Kidney (tissue), 14 donors: ENCODE data around the gene PTGS2. TPM values are rescaled to one million over a fixed set of nuclear protein-coding genes. Genes with fewer than 3 reads are reported as not detected.

Source experiments
- DNase-seq, 5 donors: peaks; one replicate each; pipeline ENCODE4 v3.0.0-alpha.2; 2013 to 2020
- FAIRE-seq: peaks from 2 replicates; lab custom pipeline; 2012; peaks lifted over from hg19 to GRCh38; lab: Jason Lieb, UNC
- H3K27ac ChIP-seq, 2 donors: one replicate each; pipeline ENCODE4 v1.7.0; 2013; ENCODE audit warnings: low read depth in 2 of 2, low read length in 2 of 2, inconsistent platforms in 1 of 2
- H3K27me3 ChIP-seq: one replicate; pipeline ENCODE4 v1.7.1; 2013; ENCODE audit warnings: low read length, inconsistent platforms; ENCODE audit not compliant: control insufficient read depth, insufficient read depth
- H3K36me3 ChIP-seq, 3 donors: one replicate each; pipeline versions ENCODE4 v1.7.0 to v1.7.1; 2013; ENCODE audit warnings: low read length in 3 of 3, control low read depth in 1 of 3, inconsistent platforms in 1 of 3; ENCODE audit not compliant: insufficient read depth in 3 of 3, control insufficient read depth in 2 of 3
- H3K4me1 ChIP-seq, 3 donors: one replicate each; pipeline versions ENCODE4 v1.7.0 to v1.7.1; 2013; ENCODE audit warnings: low read length in 3 of 3, inconsistent platforms in 1 of 3, low read depth in 1 of 3; ENCODE audit not compliant: control insufficient read depth in 2 of 3, insufficient read depth in 2 of 3
- H3K4me3 ChIP-seq, 3 donors: one replicate each; pipeline versions ENCODE4 v1.7.0 to v1.8.1; 2013; ENCODE audit warnings: low read length in 3 of 3, control low read depth in 1 of 3, inconsistent platforms in 1 of 3
- H3K9ac ChIP-seq, 3 donors: one replicate each; pipeline versions ENCODE4 v1.7.0 to v1.7.1; 2013; ENCODE audit warnings: low read length in 3 of 3, control low read depth in 1 of 3, inconsistent platforms in 1 of 3
- H3K9me3 ChIP-seq, 3 donors: one replicate each; pipeline versions ENCODE4 v1.7.0 to v1.7.1; 2013; ENCODE audit warnings: low read length in 3 of 3, control low read depth in 1 of 3, inconsistent platforms in 1 of 3; ENCODE audit not compliant: control insufficient read depth in 2 of 3, insufficient read depth in 1 of 3
- CTCF ChIP-seq: IDR thresholded peaks from 3 replicates; pipeline ENCODE4 v1.5.1; 2012; ENCODE audit warnings: mild to moderate bottlenecking, moderate library complexity, borderline replicate concordance; ENCODE audit not compliant: insufficient read depth; ENCODE audit errors: extremely low read depth
- intact Hi-C: fragments of 100-400 bp; cut with DNase I; formaldehyde crosslinking; loops from one replicate; pipeline ENCODE4 v1.11.1; 2022
- polyA plus RNA-seq: library from polyadenylated mRNA; stranded (reverse); fragments of 350-450 nt; fragmentation: Illumina TruSeq; extraction: RNeasy Lipid Tissue Mini Kit (QIAGEN cat#74804); gene quantifications from one replicate; pipeline ENCODE4 v1.2.3, GENCODE V29; 2014; ENCODE audit warnings: low read depth, low replicate concordance; ENCODE audit not compliant: insufficient read depth
- total RNA-seq: library from RNA; stranded (reverse); fragmentation: NEBNext Ultra II Directional; extraction: Animal tissue kit (Norgen Biotek cat#: 25700); gene quantifications from one replicate; pipeline ENCODE4 v1.2.1, GENCODE V29; 2021
- donor health status: control.
- donor health status: control.
- donor health status: control.
- donor health status: control.
- donor health status: control.
- donor health status: DM: yes; HTN: yes; CAD: no.
- donor health status: Normal renal cell carcinoma (clear cell type).

PTGS2 gene
- total and polyA plus RNA-seq, 2 donors from 2014 or later, result 1.5 to 2.7 TPM

GRCh38 chr1:186659890-186660341 is 20.3 kb downstream of the PTGS2 start:
- intact Hi-C loops, result no loop called here
- no peaks in the 10 kb centered on the region for H3K27me3 ChIP-seq
- no peaks in the 10 kb centered on the region for H3K36me3 ChIP-seq
- H3K4me1 ChIP-seq, result no peaks in the 10 kb centered on the region
- no peak overlapping the region for H3K27ac ChIP-seq
- no peak for TF ChIP-seq CTCF
- no peaks in the 10 kb centered on the region for H3K9me3 ChIP-seq
- DNase-seq, result no peak
- no peak for FAIRE-seq
- H3K9ac ChIP-seq, result no peak overlapping the region
- H3K4me3 ChIP-seq, result no peak overlapping the region

DNA sequence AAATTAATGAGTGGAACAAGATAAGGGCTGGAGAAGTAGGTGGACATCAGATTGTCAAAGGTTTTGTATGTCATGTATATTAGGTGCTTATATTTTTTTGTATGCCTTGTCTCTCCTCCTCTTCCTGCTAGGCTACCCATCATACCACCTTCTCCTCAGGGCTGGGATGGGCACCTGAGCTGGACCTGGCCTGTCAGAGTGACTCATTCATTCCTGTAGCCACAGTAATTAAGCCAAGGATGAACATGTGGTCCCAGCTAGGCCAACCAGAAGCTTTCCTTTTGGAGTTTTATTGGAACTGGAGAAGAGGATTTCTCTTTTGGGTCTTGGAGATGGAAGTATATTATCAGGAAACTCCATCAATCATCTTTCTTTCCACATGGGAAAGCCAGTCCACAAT is 21.2 kb downstream of the PTGS2 start:
- Histone ChIP-seq H3K27me3 (no peaks in the 10 kb centered on the region), H3K9ac (no peak overlapping the region), H3K4me3 (no peak overlapping the region), H3K27ac (no peak overlapping the region), H3K36me3 (no peaks in the 10 kb centered on the region), H3K9me3 (no peaks in the 10 kb centered on the region), H3K4me1 (no peaks in the 10 kb centered on the region)
- DNase-seq, result no peak
- intact Hi-C loops, result no loop called here
- FAIRE-seq, result no peak
- TF ChIP-seq CTCF, result no peak

- intact Hi-C loops, result no loop called here
- DNase-seq, result no peak
- no peak overlapping the region for H3K27ac ChIP-seq
- TF ChIP-seq CTCF, result no peak
- FAIRE-seq, result no peak
- no peaks in the 10 kb centered on the region for H3K36me3 ChIP-seq
- H3K4me3 ChIP-seq, result no peak overlapping the region
- H3K9ac ChIP-seq, result no peak overlapping the region
- no peaks in the 10 kb centered on the region for H3K27me3 ChIP-seq
- no peaks in the 10 kb centered on the region for H3K4me1 ChIP-seq
- H3K9me3 ChIP-seq, result no peaks in the 10 kb centered on the region
Observed at GRCh38 chr1:186657481-186657880, 22.7 kb downstream of the PTGS2 start.

GRCh38 chr1:186655876-186656275 is 24.3 kb downstream of the PTGS2 start:
- Histone ChIP-seq H3K27me3 (no peaks in the 10 kb centered on the region), H3K9ac (no peak overlapping the region), H3K9me3 (no peaks in the 10 kb centered on the region), H3K27ac (no peak overlapping the region), H3K4me3 (no peak overlapping the region), H3K36me3 (no peaks in the 10 kb centered on the region), H3K4me1 (no peaks in the 10 kb centered on the region)
- no peak for TF ChIP-seq CTCF
- intact Hi-C loops, result no loop called here
- DNase-seq (no peak), FAIRE-seq (no peak)
